ENCODE measurements around the gene PCDH8. TPM values are rescaled to one million over a fixed set of nuclear protein-coding genes. Genes with fewer than 3 reads are reported as not detected.

Gene PCDH8, protein sequence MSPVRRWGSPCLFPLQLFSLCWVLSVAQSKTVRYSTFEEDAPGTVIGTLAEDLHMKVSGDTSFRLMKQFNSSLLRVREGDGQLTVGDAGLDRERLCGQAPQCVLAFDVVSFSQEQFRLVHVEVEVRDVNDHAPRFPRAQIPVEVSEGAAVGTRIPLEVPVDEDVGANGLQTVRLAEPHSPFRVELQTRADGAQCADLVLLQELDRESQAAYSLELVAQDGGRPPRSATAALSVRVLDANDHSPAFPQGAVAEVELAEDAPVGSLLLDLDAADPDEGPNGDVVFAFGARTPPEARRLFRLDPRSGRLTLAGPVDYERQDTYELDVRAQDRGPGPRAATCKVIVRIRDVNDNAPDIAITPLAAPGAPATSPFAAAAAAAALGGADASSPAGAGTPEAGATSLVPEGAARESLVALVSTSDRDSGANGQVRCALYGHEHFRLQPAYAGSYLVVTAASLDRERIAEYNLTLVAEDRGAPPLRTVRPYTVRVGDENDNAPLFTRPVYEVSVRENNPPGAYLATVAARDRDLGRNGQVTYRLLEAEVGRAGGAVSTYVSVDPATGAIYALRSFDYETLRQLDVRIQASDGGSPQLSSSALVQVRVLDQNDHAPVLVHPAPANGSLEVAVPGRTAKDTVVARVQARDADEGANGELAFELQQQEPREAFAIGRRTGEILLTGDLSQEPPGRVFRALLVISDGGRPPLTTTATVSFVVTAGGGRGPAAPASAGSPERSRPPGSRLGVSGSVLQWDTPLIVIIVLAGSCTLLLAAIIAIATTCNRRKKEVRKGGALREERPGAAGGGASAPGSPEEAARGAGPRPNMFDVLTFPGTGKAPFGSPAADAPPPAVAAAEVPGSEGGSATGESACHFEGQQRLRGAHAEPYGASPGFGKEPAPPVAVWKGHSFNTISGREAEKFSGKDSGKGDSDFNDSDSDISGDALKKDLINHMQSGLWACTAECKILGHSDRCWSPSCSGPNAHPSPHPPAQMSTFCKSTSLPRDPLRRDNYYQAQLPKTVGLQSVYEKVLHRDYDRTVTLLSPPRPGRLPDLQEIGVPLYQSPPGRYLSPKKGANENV
- not detected for total RNA-seq

GRCh38 chr13:52848455-52849195 is at the start of gene PCDH8:
TSS of gene PCDH8 (minus strand) at chr13:52848640. CDS start at chr13:52848436, 204 bp downstream.
- Histone ChIP-seq H3K27me3 (peaks cover 0 to 50% of the 10 kb centered on the region in 2 donors), H3K27ac (no peak within 1 kb of the TSS), H3K4me1 (peaks cover 0 to 23% (median 9%) of the 10 kb centered on the region in 4 donors), H3K9me3 (peaks cover 0 to 14% (median 0%) of the 10 kb centered on the region in 4 donors), H3K4me3 (no peak within 1 kb of the TSS), H3K36me3 (no peaks in the 10 kb centered on the region)
- no peak for TF ChIP-seq CTCF (IDR thresholded peaks at IDR 0.05)
- TF ChIP-seq POLR2A (IDR thresholded peaks at IDR 0.05), result no peak
- peak in 1 of 3 donors; percentile 50 for DNase-seq

GRCh38 chr13:52896827-52897659 is 48.6 kb upstream of the PCDH8 start:
- Histone ChIP-seq H3K27ac (no peak overlapping the region), H3K9me3 (no peaks in the 10 kb centered on the region), H3K27me3 (no peaks in the 10 kb centered on the region), H3K4me3 (no peak overlapping the region), H3K36me3 (no peaks in the 10 kb centered on the region), H3K4me1 (no peaks in the 10 kb centered on the region)
- TF ChIP-seq POLR2A (IDR thresholded peaks at IDR 0.05) (no peak), CTCF (IDR thresholded peaks at IDR 0.05) (peak in 5 of 6 experiments; percentile 19 to 49 (median 36))
- DNase-seq, result no peak

DNA sequence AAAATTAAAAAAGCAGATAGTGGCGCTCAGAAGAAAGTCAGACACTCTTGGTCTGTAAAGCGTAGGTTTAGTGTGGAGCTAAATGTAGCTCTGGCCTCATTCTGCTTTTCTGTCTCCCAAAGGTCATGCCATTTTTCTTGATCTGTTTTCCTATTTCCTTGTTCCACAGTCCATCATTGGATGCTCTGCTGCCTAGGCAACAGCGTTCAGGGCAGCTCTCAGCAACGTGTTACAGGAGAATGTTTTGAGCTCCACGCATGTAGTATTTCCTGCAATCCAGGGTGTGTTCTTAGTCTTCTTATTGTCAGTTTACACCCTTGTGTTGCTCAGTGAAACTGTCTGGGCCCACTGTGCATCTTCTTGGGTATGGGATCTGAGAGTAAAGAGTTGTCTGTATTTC is 46.0 kb upstream of the PCDH8 start:
- no peaks in the 10 kb centered on the region for H3K27me3 ChIP-seq
- no peak overlapping the region for H3K4me3 ChIP-seq
- TF ChIP-seq POLR2A (IDR thresholded peaks at IDR 0.05) (no peak), CTCF (IDR thresholded peaks at IDR 0.05) (no peak)
- H3K4me1 ChIP-seq, result no peaks in the 10 kb centered on the region
- H3K27ac ChIP-seq, result no peak overlapping the region
- no peaks in the 10 kb centered on the region for H3K36me3 ChIP-seq
- DNase-seq, result no peak
- no peaks in the 10 kb centered on the region for H3K9me3 ChIP-seq

DNA sequence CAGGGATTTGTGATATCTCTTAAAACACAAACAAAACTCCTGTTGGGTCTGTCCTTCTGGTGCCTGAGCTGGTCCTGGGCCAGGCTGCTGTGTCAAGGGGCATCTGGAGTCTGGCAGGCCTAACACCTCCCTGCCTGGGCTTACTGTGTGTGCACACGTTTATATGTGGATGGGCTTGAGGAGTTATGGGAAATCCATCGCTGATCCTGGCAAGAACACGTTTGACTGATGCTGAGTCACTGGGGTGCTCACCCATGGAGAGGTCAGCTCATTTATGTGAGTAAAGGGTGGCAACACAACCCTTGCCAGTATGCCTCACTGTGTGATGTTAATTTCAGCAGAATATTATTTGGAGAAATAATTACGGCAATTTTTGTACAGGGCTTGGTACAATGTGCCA is 44.5 kb upstream of the PCDH8 start:
- no peaks in the 10 kb centered on the region for H3K27me3 ChIP-seq
- no peaks in the 10 kb centered on the region for H3K9me3 ChIP-seq
- no peak for DNase-seq
- H3K4me1 ChIP-seq, result no peaks in the 10 kb centered on the region
- TF ChIP-seq CTCF (IDR thresholded peaks at IDR 0.05) (no peak), POLR2A (IDR thresholded peaks at IDR 0.05) (no peak)
- no peak overlapping the region for H3K4me3 ChIP-seq
- H3K27ac ChIP-seq, result no peak overlapping the region
- H3K36me3 ChIP-seq, result no peaks in the 10 kb centered on the region
